DMS53 treated with DMSO at 0.1 percent for 48 hours (cell line): Measurements from ENCODE around the gene ADH4.
"Not testable (repeated sequence)": the region's sequence is repeated elsewhere in the genome, so short reads cannot be mapped to it uniquely, and the experiment has no call there.

Source experiments
- DNase-seq: peaks from one replicate; lab custom pipeline; 2025; ENCODE audit not compliant: unreplicated experiment; lab: John Stamatoyannopoulos, UW

Gene ADH4

DNA sequence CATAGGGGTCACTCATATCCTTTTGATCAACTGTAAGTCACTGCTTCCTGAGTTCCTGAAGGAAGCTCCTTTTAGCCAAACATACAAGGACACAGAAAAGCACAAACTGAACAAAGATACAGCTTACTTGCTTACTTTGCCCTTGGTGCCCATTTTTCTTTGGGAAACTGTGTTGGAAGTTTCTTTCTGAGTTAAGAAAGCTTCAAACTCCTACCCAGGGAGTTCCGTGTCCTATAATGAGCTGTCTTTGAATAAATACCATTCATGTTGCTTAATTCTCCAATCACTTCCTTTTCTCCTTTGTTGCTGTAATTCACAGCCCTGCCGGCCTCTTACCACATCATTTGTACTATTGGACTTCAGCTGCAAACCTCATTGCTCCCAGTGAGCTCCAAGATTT is at the start of gene ADH4:
Gene ADH4, minus strand, starts transcription at position 228 of the 400 bp plus-strand sequence. Its CDS starts 75 bp downstream, at position 153.
- DNase-seq, result no peak

DNA sequence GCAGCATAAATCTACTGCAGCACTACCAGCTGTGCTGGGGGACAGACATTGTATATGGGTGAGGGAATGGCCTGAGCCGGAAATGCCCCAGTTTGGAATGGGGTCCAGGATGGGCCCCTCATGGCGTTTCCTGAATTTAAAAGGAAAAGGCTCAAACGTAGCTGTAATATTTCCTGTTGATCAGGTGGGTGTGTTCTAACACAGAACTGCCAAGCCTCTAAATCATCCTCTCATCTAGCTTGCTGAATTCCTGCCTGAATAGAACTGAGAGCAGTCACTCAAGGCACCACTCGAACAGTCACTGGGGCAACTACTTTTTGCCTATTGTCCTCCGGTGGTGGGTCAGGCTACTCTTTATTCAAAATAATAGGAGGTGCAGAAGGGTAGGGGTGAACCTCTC is 46.2 kb upstream of the ADH4 start:
- no peak for DNase-seq

DNA sequence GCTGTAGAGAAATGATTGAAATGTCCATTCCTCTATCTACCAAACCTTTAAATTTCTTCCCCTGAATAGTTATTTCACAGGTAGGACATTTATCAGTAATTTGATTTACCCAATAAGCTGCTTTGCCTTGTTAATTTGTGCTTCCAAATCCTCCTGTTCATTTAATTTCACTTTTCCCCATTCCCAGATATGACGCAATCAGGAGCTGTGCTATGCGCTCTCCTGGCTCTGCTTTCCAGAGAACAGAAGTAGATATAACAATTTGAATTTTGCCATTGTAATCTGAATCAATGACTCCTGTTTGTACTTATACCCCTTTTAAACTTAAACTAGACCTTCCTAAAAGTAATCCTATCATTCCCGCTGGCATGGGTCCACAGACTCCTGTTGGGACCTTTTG is 45.8 kb upstream of the ADH4 start:
- not testable (repeated sequence) for DNase-seq

DNA sequence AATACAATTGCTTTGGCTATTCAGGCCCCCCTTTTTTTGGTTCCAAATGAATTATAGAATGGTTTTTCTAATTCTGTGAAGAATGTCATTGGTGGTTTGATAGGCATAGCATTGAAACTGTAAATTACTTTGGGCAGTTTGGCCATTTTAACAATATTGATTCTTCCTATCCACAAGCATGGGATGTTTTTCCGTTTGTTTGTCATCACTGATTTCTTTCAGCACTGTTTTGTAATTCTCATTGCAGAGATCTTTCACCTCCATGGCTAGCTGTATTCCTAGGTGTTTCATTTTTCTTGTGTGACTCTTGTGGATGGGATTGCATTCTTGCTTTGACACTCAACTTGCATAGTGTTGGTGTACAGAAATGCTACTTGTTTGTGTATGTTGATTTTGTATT is 41.9 kb upstream of the ADH4 start:
- DNase-seq, result no peak

- DNase-seq, result no peak
These were observed 41.5 kb upstream of the ADH4 start for GRCh38 chr4:99185581-99185980.

- DNase-seq, result no peak
These were observed 36.4 kb upstream of the ADH4 start for GRCh38 chr4:99180382-99181070.

- no peak for DNase-seq
These were observed 35.5 kb upstream of the ADH4 start for GRCh38 chr4:99179626-99180025.

DNA sequence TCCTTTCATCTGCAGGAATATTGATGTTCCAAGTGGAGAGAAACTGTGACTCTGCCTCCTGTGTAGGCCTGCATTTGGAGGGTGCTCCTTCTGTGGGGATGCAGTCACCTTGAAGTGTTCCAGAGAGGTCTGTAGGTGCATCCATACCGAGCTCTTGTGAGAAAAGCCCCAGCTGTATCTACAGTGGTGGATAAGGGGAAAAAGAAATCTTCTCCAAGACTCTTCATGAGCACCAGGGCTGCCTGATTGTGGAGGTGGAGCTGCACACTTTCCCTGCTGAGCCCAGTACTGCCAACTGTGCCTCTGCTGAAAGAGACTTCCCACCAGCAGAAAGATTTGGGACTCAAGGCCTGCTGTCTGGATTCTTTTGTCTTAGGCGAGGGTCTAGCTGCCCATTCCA is 35.1 kb upstream of the ADH4 start:
- no peak for DNase-seq

DNA sequence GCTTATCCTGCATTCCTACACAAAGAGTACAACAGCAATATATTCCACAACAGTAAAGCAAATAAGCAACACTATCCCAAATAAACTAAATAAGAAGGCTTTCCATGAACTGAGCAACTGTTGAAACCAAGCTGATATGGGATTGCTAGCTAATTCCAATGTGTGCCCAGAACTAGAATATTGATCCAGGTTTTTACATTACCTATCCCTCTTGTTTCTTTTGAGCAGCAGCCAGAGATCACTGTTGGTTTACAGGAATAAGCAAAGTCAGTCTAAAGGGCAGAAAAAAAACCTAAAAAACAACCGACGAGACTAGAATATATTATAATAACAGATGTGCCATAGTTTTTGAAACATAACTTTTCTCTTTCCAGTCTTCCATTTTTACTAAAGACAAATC is 22.4 kb upstream of the ADH4 start:
- DNase-seq, result no peak

DNA sequence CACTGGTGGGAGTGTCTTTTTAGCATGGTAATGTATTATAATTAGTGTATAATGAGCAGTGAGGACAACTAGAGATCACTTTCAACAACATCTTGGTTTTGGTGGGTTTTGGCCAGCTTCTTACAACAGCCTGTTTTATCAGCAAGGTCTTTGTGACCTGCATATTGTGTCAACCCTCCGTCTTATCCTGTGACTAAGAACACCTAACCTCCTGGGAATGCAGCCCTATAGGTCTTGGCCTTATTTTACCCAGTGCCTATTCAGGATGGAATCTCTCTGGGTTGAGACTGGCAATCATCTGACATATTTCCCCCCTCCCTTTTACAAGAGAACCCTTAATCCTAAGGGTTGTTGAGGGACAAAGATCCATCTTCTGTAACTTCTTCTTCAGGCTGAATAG is 21.9 kb upstream of the ADH4 start:
- DNase-seq, result no peak

GRCh38 chr4:99161373-99162099 is 17.4 kb upstream of the ADH4 start:
- no peak for DNase-seq

GRCh38 chr4:99159699-99160098 is 15.6 kb upstream of the ADH4 start:
- DNase-seq, result no peak

DNA sequence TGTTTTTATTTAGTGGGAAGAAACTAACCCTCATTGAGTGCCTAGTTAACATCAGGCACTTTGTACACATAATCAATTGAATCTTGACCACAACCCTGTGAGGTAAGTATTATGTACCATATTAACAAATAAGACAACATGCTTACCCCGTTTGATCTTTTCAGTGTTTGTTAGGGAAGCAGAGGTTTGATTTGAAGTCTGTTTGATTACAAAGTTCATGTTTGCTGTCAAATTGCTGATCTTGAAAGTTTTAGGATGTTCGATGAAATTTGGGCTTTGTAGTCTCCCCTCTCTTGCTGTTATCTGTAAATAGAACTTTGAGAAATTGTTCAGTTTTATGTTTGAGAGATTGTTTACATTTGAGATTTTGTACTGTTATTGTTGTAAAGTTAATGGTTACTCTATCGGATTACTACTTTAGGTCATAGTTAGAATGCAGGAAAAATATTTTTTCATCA is 13.4 kb upstream of the ADH4 start:
- DNase-seq, result no peak

- no peak for DNase-seq
These were observed 12.9 kb upstream of the ADH4 start for GRCh38 chr4:99156992-99157391.

DNA sequence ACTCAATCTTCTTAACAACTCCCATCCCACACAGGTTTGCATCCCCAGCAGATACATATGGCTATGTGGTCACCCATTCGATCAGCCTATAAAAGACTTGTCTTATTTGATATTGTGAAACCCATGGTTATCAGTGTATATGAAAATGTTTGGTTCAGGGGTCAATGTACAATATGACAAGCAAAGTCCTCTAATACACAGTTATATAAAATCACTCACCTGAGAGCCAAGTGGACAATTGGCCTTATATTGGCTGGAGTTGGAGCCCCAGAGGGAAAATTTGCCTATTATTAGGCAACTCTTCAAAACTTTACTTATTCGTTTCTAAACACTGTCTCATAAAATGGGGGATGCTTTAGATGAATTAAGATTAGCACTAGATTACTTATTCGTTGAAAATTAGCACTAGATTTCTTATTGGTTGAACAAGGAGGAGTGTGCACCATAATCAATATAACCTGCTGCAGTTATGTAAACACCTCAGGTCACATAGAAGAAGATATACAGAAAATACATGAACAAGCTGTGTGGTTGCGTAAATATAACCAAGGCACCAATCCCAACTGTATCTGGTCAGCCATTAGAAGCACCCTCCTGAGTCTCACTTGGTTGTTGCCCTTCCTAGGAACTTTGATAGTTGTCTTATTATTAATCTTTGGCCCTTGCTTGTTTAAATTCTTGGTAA is 10.7 kb upstream of the ADH4 start:
- DNase-seq, result no peak

GRCh38 chr4:99151995-99152394 is 7.9 kb upstream of the ADH4 start:
- DNase-seq, result no peak

GRCh38 chr4:99151452-99151851 is 7.4 kb upstream of the ADH4 start:
- DNase-seq, result no peak

- DNase-seq, result no peak
These were observed 5.4 kb upstream of the ADH4 start for GRCh38 chr4:99149426-99150019.

- DNase-seq, result no peak
These were observed 4.5 kb upstream of the ADH4 start for GRCh38 chr4:99148550-99148949.

DNA sequence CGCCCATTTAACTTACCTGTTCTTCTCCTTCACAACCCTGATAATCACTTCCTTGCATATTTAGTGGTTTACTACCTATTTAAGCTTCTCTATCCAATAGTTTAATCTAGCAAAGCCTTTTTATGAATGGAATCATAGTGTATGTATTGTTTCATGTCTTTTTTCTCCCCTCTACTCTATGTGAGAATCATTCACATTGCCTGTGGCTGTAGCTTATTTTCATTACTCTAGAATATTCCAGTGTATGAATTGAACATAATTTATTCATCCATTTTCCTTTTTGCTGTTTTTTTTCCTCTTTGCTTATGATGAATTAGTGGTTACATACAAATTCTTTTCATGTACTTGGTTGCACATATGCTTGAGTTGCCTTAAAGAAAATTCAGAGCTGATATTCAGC is 490 bp upstream of the ADH4 start:
- no peak for DNase-seq

- DNase-seq, result no peak
These were observed 7.8 kb downstream of the ADH4 start for GRCh38 chr4:99136329-99136728.
